Mesenchymal stem cell (in vitro differentiated cells and primary cell): ENCODE data around the gene DEK.

Source experiments
- DNase-seq: peaks from one replicate; pipeline ENCODE4 v3.0.0-alpha.2; 2013
- H2AFZ ChIP-seq: one replicate; pipeline ENCODE4 v1.6.1; 2013; ENCODE audit warnings: low read depth, mild to moderate bottlenecking, control low read depth, inconsistent platforms, low read length, moderate library complexity
- H2AK5ac ChIP-seq: 2 replicates; pipeline ENCODE4 v1.6.1; 2013; ENCODE audit warnings: low read length, moderate library complexity, mild to moderate bottlenecking, inconsistent platforms; ENCODE audit not compliant: severe bottlenecking
- H2BK120ac ChIP-seq: one replicate; pipeline ENCODE4 v1.6.1; 2013; ENCODE audit warnings: low read depth, mild to moderate bottlenecking, inconsistent platforms, low read length, moderate library complexity
- H2BK12ac ChIP-seq, 2 experiments: one replicate each; pipeline ENCODE4 v1.6.1; 2013; ENCODE audit warnings: inconsistent platforms in 2 of 2, low read length in 2 of 2, mild to moderate bottlenecking in 2 of 2, moderate library complexity in 2 of 2, control low read depth in 1 of 2
- H2BK15ac ChIP-seq: one replicate; pipeline ENCODE4 v1.6.1; 2013; ENCODE audit warnings: mild to moderate bottlenecking, low read depth, inconsistent platforms; ENCODE audit not compliant: poor library complexity, severe bottlenecking
- H2BK5ac ChIP-seq: 2 replicates; pipeline ENCODE4 v1.6.1; 2013; ENCODE audit warnings: low read depth, mild to moderate bottlenecking, low read length, control low read depth, inconsistent platforms; ENCODE audit not compliant: poor library complexity, severe bottlenecking
- H3K14ac ChIP-seq, 2 experiments: one replicate each; pipeline ENCODE4 v1.6.1; 2013; ENCODE audit warnings: inconsistent platforms in 2 of 2, low read length in 2 of 2, control low read depth in 1 of 2, mild to moderate bottlenecking in 1 of 2, moderate library complexity in 1 of 2
- H3K18ac ChIP-seq, 2 experiments: one replicate each; pipeline ENCODE4 v1.6.1; 2013; ENCODE audit warnings: inconsistent platforms in 2 of 2, low read length in 2 of 2, control low read depth in 1 of 2, low read depth in 1 of 2, mild to moderate bottlenecking in 1 of 2
- H3K23ac ChIP-seq, 2 experiments: one replicate each; pipeline ENCODE4 v1.6.1; 2013; ENCODE audit warnings: inconsistent platforms in 2 of 2, low read length in 2 of 2, mild to moderate bottlenecking in 2 of 2, moderate library complexity in 2 of 2, control low read depth in 1 of 2
- H3K27ac ChIP-seq: 2 replicates; pipeline ENCODE4 v1.5.1; 2013; ENCODE audit warnings: mild to moderate bottlenecking, moderate library complexity, low read length, control low read depth, inconsistent platforms; ENCODE audit not compliant: poor library complexity, severe bottlenecking
- H3K27me3 ChIP-seq, 2 experiments: 2 replicates each; pipeline versions ENCODE4 v1.6.1 to v1.7.0; 2013; ENCODE audit warnings: low read length in 2 of 2, mild to moderate bottlenecking in 2 of 2, moderate library complexity in 2 of 2, control low read depth in 1 of 2, inconsistent platforms in 1 of 2; ENCODE audit not compliant: control insufficient read depth in 1 of 2, insufficient read depth in 1 of 2
- H3K36me3 ChIP-seq, 2 experiments: 2 replicates each; pipeline versions ENCODE4 v1.6.1 to v1.7.0; 2013; ENCODE audit warnings: low read length in 2 of 2, control low read depth in 1 of 2, inconsistent platforms in 1 of 2, low read depth in 1 of 2, mild to moderate bottlenecking in 1 of 2; ENCODE audit not compliant: insufficient read depth in 2 of 2, control insufficient read depth in 1 of 2
- H3K4ac ChIP-seq, 2 experiments: one replicate each; pipeline ENCODE4 v1.6.1; 2013; ENCODE audit warnings: inconsistent platforms in 2 of 2, low read length in 2 of 2, mild to moderate bottlenecking in 2 of 2, moderate library complexity in 2 of 2, control low read depth in 1 of 2, low read depth in 1 of 2
- H3K4me1 ChIP-seq: 2 replicates; pipeline ENCODE4 v1.6.1; 2013; ENCODE audit warnings: low read depth, low read length, control low read depth; ENCODE audit not compliant: control insufficient read depth, insufficient read depth
- H3K4me2 ChIP-seq: 2 replicates; pipeline ENCODE4 v1.6.1; 2013; ENCODE audit warnings: low read length, mild to moderate bottlenecking, inconsistent platforms; ENCODE audit not compliant: poor library complexity, severe bottlenecking
- H3K4me3 ChIP-seq, 2 experiments: 2 replicates each; pipeline versions ENCODE4 v1.5.1 to v1.7.0; 2013; ENCODE audit warnings: low read length in 2 of 2, mild to moderate bottlenecking in 2 of 2, control low read depth in 1 of 2, low read depth in 1 of 2; ENCODE audit not compliant: insufficient read depth in 1 of 2
- H3K79me1 ChIP-seq: replicated peaks from 2 replicates; pipeline ENCODE4 v1.6.1; 2013; ENCODE audit warnings: mild to moderate bottlenecking, control low read depth, low read length, inconsistent platforms; ENCODE audit not compliant: poor library complexity, severe bottlenecking
- H3K9ac ChIP-seq: 2 replicates; pipeline ENCODE4 v1.7.0; 2013; ENCODE audit warnings: mild to moderate bottlenecking, low read length, moderate library complexity
- H3K9me3 ChIP-seq: 2 replicates; pipeline ENCODE4 v1.7.0; 2013; ENCODE audit warnings: mild to moderate bottlenecking, low read length; ENCODE audit not compliant: control insufficient read depth
- H4K8ac ChIP-seq: one replicate; pipeline ENCODE4 v1.6.1; 2013; ENCODE audit warnings: inconsistent platforms, mild to moderate bottlenecking, low read length, moderate library complexity
- H4K91ac ChIP-seq: one replicate; pipeline ENCODE4 v1.6.1; 2013; ENCODE audit warnings: mild to moderate bottlenecking, low read length, inconsistent platforms
- WGBS: methylation state at CpG from one replicate; pipeline ENCODE4 v1.1.7; 2013; ENCODE audit warnings: mixed read lengths; 5-methylcytosine and 5-hydroxymethylcytosine counted together

Gene DEK

GRCh38 chr6:18247002-18247401, 17.3 kb downstream of the DEK start:
- no peaks in the 10 kb centered on the region for H3K27me3 ChIP-seq
- H3K14ac ChIP-seq, result no peak overlapping the region
- no peak overlapping the region for H2AK5ac ChIP-seq
- no peak for DNase-seq
- H3K4me2 ChIP-seq, result no peak overlapping the region
- H4K8ac ChIP-seq, result no peak overlapping the region
- H3K9me3 ChIP-seq, result no peaks in the 10 kb centered on the region
- H3K18ac ChIP-seq, result no peak overlapping the region
- H2BK120ac ChIP-seq, result no peak overlapping the region
- no peak overlapping the region for H3K27ac ChIP-seq
- no peak overlapping the region for H2AFZ ChIP-seq
- peaks cover 8 to 75% of the 10 kb centered on the region in 2 experiments for H3K36me3 ChIP-seq
- H3K79me1 ChIP-seq, result peaks cover 10% of the 10 kb centered on the region
- no peak overlapping the region for H3K9ac ChIP-seq
- H2BK5ac ChIP-seq, result no peak overlapping the region
- H3K4me3 ChIP-seq, result no peak overlapping the region
- no peak overlapping the region for H3K23ac ChIP-seq
- no peak overlapping the region for H2BK12ac ChIP-seq
- peaks cover 1% of the 10 kb centered on the region for H3K4me1 ChIP-seq
- H3K4ac ChIP-seq, result no peak overlapping the region
- no peak overlapping the region for H4K91ac ChIP-seq
- no peak overlapping the region for H2BK15ac ChIP-seq

DNA sequence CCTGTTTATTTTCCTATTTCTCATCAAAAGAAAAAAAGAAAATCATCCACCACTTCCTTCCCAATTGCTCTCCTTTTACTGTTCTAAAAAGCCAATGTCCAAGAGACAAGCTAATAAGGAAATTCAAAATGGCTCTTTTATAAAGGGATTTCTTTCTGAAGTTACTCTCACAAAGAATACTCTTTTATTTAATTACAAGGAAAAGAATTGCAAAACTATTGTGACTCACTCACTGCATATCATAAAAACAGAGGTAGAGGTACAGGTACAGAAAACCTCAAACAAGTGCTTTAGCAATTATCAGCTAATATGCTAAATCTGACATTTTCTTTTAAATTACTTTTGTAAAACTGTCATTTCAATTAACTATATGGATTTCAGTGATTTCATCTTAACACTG, 18.1 kb downstream of the DEK start:
- Histone ChIP-seq H3K4ac (no peak overlapping the region), H3K27ac (no peak overlapping the region), H2BK5ac (no peak overlapping the region), H3K14ac (no peak overlapping the region), H2AFZ (no peak overlapping the region), H3K4me2 (no peak overlapping the region), H3K9ac (no peak overlapping the region), H3K4me1 (peaks cover 2% of the 10 kb centered on the region), H2BK120ac (no peak overlapping the region), H3K27me3 (no peaks in the 10 kb centered on the region), H2BK15ac (no peak overlapping the region), H2BK12ac (no peak overlapping the region), H3K79me1 (peaks cover 11% of the 10 kb centered on the region), H3K9me3 (no peaks in the 10 kb centered on the region), H3K36me3 (peaks cover 10 to 67% of the 10 kb centered on the region in 2 experiments), H3K18ac (no peak overlapping the region), H4K8ac (no peak overlapping the region), H3K23ac (no peak overlapping the region), H3K4me3 (no peak overlapping the region), H4K91ac (no peak overlapping the region), H2AK5ac (no peak overlapping the region)
- DNase-seq, result no peak

- Histone ChIP-seq H2BK15ac (no peak overlapping the region), H3K9ac (no peak overlapping the region), H4K91ac (no peak overlapping the region), H2AFZ (no peak overlapping the region), H3K36me3 (peaks cover 10 to 67% of the 10 kb centered on the region in 2 experiments), H3K27ac (no peak overlapping the region), H2BK5ac (no peak overlapping the region), H3K23ac (no peak overlapping the region), H3K14ac (no peak overlapping the region), H3K18ac (no peak overlapping the region), H2BK120ac (no peak overlapping the region), H4K8ac (no peak overlapping the region), H3K79me1 (peaks cover 11% of the 10 kb centered on the region), H3K9me3 (no peaks in the 10 kb centered on the region), H2BK12ac (no peak overlapping the region), H3K4me1 (peaks cover 2% of the 10 kb centered on the region), H3K4ac (no peak overlapping the region), H3K4me3 (no peak overlapping the region), H3K4me2 (no peak overlapping the region), H2AK5ac (no peak overlapping the region), H3K27me3 (no peaks in the 10 kb centered on the region)
- no peak for DNase-seq
- WGBS, result over 99% methylated on average over 5 of the region's 7 CpGs
Measured at GRCh38 chr6:18245642-18246041, 18.7 kb downstream of the DEK start.

- no peak overlapping the region for H2AK5ac ChIP-seq
- no peak overlapping the region for H3K9ac ChIP-seq
- no peak overlapping the region for H2BK15ac ChIP-seq
- H3K9me3 ChIP-seq, result no peaks in the 10 kb centered on the region
- no peak for DNase-seq
- peaks cover 11% of the 10 kb centered on the region for H3K79me1 ChIP-seq
- no peak overlapping the region for H3K4ac ChIP-seq
- H2BK12ac ChIP-seq, result no peak overlapping the region
- H3K36me3 ChIP-seq, result peaks cover 10 to 70% of the 10 kb centered on the region in 2 experiments
- H3K4me2 ChIP-seq, result no peak overlapping the region
- H2BK120ac ChIP-seq, result no peak overlapping the region
- no peak overlapping the region for H3K4me3 ChIP-seq
- H3K27me3 ChIP-seq, result no peaks in the 10 kb centered on the region
- no peak overlapping the region for H4K8ac ChIP-seq
- H3K27ac ChIP-seq, result no peak overlapping the region
- H3K14ac ChIP-seq, result no peak overlapping the region
- no peak overlapping the region for H2BK5ac ChIP-seq
- H3K4me1 ChIP-seq, result peaks cover 2% of the 10 kb centered on the region
- H3K18ac ChIP-seq, result no peak overlapping the region
- no peak overlapping the region for H2AFZ ChIP-seq
- H3K23ac ChIP-seq, result no peak overlapping the region
- 100% methylated on average over 1 of the region's 1 CpG for WGBS
- H4K91ac ChIP-seq, result no peak overlapping the region
Measured at GRCh38 chr6:18245079-18245478, 19.3 kb downstream of the DEK start.
